RWPE1 (cell line): Measurements from ENCODE around the gene FADS2.

Experiments used
- CTCF ChIA-PET: fragments of 350-600 bp; sonication (Branson Sonifier 250); formaldehyde crosslinking; extraction: SDS; loops from one replicate; lab custom pipeline; 2021; lab: Yijun Ruan, JAX
- POLR2A ChIA-PET: fragments of 400-600 bp; formaldehyde crosslinking; extraction: SDS; loops from one replicate; lab custom pipeline; 2020; ENCODE audit warnings: antibody characterized with exemption; ENCODE audit not compliant: low non-redundant PET; lab: Yijun Ruan, JAX
- DNase-seq: peaks from one replicate; pipeline ENCODE4 v3.0.0; 2012; ENCODE audit warnings: low spot score
- H3K27ac ChIP-seq: fragments of 450-650 bp; 2 replicates; pipeline ENCODE4 v1.5.1; 2017
- TF ChIP-seq, protein P1 (sequence below): fragments of 450-650 bp; conservative IDR thresholded peaks from 2 replicates; pipeline ENCODE4 v1.5.1; 2017; ENCODE audit warnings: low read depth, mild to moderate bottlenecking

The FADS2 gene

DNA sequence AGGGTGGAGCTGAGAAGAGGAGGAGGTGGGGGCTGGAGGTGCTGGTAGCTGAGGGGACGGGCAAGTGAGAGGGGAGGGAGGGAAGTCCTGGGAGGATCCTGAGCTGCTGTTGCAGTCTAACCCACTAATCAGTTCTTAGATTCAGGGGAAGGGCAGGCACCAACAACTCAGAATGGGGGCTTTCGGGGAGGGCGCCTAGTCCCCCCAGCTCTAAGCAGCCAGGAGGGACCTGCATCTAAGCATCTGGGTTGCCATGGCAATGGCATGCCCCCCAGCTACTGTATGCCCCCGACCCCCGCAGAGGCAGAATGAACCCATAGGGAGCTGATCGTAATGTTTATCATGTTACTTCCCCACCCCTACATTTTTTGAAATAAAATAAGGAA, 38.9 kb downstream of the FADS2 start:
- POLR2A ChIA-PET, result no interaction called here
- TF ChIP-seq, protein P1, sequence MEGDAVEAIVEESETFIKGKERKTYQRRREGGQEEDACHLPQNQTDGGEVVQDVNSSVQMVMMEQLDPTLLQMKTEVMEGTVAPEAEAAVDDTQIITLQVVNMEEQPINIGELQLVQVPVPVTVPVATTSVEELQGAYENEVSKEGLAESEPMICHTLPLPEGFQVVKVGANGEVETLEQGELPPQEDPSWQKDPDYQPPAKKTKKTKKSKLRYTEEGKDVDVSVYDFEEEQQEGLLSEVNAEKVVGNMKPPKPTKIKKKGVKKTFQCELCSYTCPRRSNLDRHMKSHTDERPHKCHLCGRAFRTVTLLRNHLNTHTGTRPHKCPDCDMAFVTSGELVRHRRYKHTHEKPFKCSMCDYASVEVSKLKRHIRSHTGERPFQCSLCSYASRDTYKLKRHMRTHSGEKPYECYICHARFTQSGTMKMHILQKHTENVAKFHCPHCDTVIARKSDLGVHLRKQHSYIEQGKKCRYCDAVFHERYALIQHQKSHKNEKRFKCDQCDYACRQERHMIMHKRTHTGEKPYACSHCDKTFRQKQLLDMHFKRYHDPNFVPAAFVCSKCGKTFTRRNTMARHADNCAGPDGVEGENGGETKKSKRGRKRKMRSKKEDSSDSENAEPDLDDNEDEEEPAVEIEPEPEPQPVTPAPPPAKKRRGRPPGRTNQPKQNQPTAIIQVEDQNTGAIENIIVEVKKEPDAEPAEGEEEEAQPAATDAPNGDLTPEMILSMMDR, result no peak
- no peak for DNase-seq
- CTCF ChIA-PET, result interaction anchor here (0.7 to 1.5 kb wide), 4 partner anchors 32 to 215 kb away, joined by 3 to 8 read pairs (median 6); no protein-coding TSS in a partner anchor
- peak overlapping the region; percentile 73 for H3K27ac ChIP-seq

DNA sequence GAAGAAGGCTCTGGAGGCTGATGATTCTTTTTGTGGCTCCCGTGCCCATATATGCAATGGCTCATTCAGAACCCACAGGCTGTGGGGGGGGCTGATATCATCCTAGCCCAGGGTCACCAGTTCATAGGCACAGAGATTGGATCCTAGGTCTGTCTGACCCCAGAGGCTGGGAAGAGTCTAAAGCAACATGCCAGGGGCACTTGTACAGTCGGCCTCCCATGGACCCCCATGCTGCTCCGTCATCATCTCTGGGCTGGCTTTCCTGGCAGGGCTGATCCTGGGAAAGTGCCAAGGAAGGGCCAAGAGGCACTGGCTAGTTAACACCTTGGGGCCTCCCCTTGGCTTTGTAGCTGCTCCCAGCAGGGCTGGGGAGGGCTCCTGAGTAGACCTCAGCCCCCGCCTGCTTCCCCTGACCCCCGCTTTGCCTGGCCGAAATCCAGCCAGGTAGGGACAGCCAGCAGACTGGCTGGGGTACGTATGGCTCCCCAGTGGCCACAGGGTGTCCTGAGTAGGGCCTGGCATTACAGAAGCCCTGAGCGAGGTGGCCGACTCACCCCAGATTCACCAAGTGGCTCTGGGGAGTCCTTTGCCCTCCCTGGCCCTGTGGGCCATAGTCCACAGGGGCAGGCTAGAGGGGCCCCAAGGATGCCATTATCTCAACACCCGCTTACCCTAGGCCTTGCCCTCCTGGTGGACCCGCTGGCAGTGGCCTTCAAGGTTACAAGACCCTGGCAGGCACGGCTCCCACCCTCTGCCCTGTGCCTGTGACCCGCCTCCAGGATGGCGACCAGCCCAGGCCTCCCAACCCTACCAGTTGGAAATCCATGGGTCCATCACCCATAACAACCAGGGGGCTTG, 40.7 kb downstream of the FADS2 start:
- CTCF ChIA-PET, result no interaction called here
- TF ChIP-seq, protein P1, result no peak
- DNase-seq, result no peak
- POLR2A ChIA-PET, result no interaction called here
- H3K27ac ChIP-seq, result peak overlapping the region; percentile 71

DNA sequence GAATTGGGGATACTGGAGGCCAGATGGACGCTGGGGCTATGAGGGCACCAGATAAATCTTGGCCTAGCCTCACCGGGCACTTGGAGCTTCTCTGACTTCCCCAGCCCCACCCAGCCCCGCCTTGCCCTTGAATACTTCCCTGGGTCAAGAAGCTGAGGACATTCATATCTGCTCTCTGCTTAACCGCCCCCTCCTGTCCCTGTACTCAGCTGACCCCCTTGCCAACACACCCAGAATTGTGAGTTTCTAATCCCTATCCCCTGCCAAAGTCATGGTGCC, 41.3 kb downstream of the FADS2 start:
- TF ChIP-seq, protein P1, result no peak
- ChIA-PET POLR2A (no interaction called here), CTCF (interaction anchor here (1.6 to 3.2 kb wide), 2 partner anchors 29 to 212 kb away, joined by 6 to 38 read pairs; no protein-coding TSS in a partner anchor)
- no peak for DNase-seq
- peak overlapping the region; percentile 71 for H3K27ac ChIP-seq

DNA sequence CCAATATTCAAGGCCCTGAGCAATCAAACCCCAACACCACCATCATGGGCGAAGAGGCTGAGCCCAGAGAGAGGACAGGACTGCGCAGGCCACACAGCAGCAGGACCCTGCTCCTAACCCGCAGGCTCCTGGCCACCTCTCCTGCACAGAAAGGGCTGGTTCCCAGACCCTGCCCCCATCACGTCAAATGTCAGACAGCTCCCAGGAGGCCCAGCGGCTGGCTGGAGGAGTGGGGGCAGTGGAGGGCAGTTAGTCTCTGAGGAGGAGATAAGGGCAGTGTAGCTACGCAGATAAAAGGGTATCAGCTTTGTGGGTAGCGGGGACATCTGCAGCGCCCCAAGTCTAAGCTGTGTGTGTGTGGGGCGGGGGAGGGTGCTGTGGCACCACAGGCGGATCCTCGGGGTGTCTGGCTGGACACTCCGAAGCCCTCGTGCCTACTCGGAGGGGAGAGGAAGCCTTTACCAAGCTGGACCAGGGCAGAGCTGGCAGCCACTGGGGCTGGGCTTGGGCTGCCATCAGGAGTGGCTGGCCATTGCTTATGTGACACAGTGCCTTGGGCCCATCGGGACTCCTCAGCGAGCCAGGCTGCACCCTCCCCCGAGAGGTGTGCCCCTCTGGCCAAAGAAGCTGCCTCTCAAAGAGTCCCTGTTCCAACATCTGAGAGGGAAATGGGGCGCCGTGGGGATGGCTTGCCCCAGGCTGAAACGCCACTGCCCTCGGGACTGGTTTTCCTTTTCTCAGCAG, 41.8 kb downstream of the FADS2 start:
- no peak for DNase-seq
- CTCF ChIA-PET, result interaction anchor here (0.8 to 3.2 kb wide), 11 partner anchors 10 to 238 kb away, joined by 3 to 38 read pairs (median 5); no protein-coding TSS in a partner anchor
- TF ChIP-seq, protein P1, result no peak
- POLR2A ChIA-PET, result no interaction called here
- H3K27ac ChIP-seq, result peak overlapping the region; percentile 71

DNA sequence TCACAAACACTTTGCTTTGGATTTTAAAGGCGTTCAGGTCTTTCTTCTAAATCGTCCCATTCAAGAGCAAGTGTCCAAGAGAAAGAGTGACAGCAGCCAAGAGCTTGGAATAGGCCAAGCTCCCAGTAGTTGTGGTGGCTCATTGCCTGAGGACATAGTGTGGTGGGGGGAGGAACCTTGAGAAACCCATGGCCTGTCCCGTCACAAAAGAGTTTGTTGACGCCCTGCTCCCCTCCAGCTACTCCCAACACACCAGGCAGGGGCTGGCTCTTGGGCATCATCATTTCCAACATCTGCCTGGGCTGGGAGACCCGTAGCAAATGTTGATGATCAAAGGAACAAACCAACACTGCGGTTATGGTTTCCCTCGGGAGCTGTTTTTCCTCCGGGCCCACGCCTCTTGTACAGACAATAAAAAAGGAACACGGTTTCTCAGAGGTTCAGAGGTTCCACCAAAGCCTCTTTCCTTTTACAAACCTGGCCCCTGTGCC, 42.5 kb downstream of the FADS2 start:
- TF ChIP-seq, protein P1, result no peak
- ChIA-PET POLR2A (no interaction called here), CTCF (interaction anchor here (0.6 to 3.2 kb wide), 17 partner anchors 9 to 629 kb away, joined by 3 to 38 read pairs (median 4); partner anchors contain the start of gene FEN1)
- no peak for DNase-seq
- H3K27ac ChIP-seq, result peak overlapping the region; percentile 71

DNA sequence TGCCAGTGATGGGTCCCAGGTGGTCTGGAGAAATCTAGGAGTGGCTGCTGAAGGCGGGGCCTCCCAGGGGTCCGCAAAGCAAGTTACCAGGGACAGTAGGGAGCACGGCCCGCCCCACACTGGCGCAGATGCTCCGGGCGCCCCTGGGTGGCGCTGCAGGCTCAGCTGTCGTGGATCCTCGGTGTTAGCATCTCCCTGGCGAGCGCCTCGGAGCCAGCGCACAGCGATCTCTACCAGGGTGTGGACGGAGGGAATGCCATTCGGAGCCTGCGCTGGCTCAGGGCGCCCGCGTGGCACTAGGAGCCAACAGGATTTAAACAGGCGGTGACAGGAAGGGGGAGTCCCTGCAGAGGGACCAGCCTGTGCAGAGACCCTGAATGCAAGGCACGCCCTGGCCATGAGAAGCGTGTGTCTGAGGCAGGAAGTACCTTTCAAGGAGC, 43.1 kb downstream of the FADS2 start:
- H3K27ac ChIP-seq, result peak overlapping the region; percentile 71
- CTCF ChIA-PET, result interaction anchor here (0.5 to 3.2 kb wide), 20 partner anchors 10 to 997 kb away, joined by 3 to 38 read pairs (median 4); partner anchors contain the start of gene FEN1
- POLR2A ChIA-PET, result no interaction called here
- DNase-seq, result peak; percentile 87
- TF ChIP-seq, protein P1, result peak; percentile 93
